HEK293 (cell line): ENCODE measurements around the gene SSR1.

Experiments
- CTCF ChIA-PET: fragments of 350-600 bp; formaldehyde crosslinking; extraction: SDS; loops from one replicate; lab custom pipeline; 2021; ENCODE audit warnings: antibody characterized with exemption; lab: Yijun Ruan, JAX
- POLR2A ChIA-PET: fragments of 300-600 bp; formaldehyde crosslinking; extraction: SDS; loops from one replicate; lab custom pipeline; 2020; ENCODE audit warnings: antibody characterized with exemption, inconsistent platforms; lab: Yijun Ruan, JAX
- H3K27ac ChIP-seq: fragments of 200-500 bp; sonication (Bioruptor generic); 2 replicates; pipeline ENCODE4 v1.5.1; 2014; ENCODE audit warnings: low read depth, low read length, control low read depth, inconsistent platforms; ENCODE audit errors: extremely low read depth
- H3K36me3 ChIP-seq, 2 experiments: fragments of 200-500 bp in 1 of 2; sonication (Bioruptor generic) in 1 of 2; 1 replicate in 1 of 2; 2 replicates in 1 of 2; pipeline ENCODE4 v1.5.1; 2014 to 2017; ENCODE audit warnings: inconsistent platforms in 2 of 2, low read length in 2 of 2; ENCODE audit not compliant: control insufficient read depth in 2 of 2, insufficient read depth in 1 of 2
- H3K4me1 ChIP-seq: fragments of 200-500 bp; sonication (Bioruptor generic); 2 replicates; pipeline ENCODE4 v1.5.1; 2014; ENCODE audit warnings: mild to moderate bottlenecking, low read length, inconsistent platforms; ENCODE audit not compliant: control insufficient read depth, insufficient read depth
- H3K4me3 ChIP-seq: 2 replicates; pipeline ENCODE4 v1.5.1; 2011; ENCODE audit warnings: low read depth, mild to moderate bottlenecking, control low read depth, low read length, moderate library complexity
- H3K9me3 ChIP-seq: fragments of 200-500 bp; sonication (Bioruptor generic); 2 replicates; pipeline ENCODE4 v1.5.1; 2014; ENCODE audit warnings: low read depth, low read length, inconsistent platforms; ENCODE audit not compliant: control insufficient read depth, insufficient read depth
- ELK4 ChIP-seq: IDR thresholded peaks from 2 replicates; pipeline ENCODE4 v1.6.1; 2011; ENCODE audit warnings: mild to moderate bottlenecking, low read depth, low read length, borderline replicate concordance
- FEZF1 ChIP-seq: fragments of 450-650 bp; formaldehyde crosslinking; IDR thresholded peaks from 2 replicates; pipeline ENCODE4 v1.5.1; 2016; ENCODE audit warnings: missing biosample characterization, missing genetic modification characterization
- GLI2 ChIP-seq: fragments of 450-650 bp; formaldehyde crosslinking; IDR thresholded peaks from 2 replicates; pipeline ENCODE4; 2017; ENCODE audit warnings: missing biosample characterization, missing genetic modification characterization, low read depth, borderline replicate concordance
- HIC1 ChIP-seq: fragments of 450-650 bp; formaldehyde crosslinking; IDR thresholded peaks from 2 replicates; pipeline ENCODE4 v1.5.1; 2016; ENCODE audit warnings: missing biosample characterization, missing genetic modification characterization
- PATZ1 ChIP-seq: fragments of 450-650 bp; formaldehyde crosslinking; IDR thresholded peaks from 2 replicates; pipeline ENCODE4 v1.5.1; 2016; ENCODE audit warnings: missing biosample characterization, missing genetic modification characterization
- ZBTB1 ChIP-seq: fragments of 450-650 bp; formaldehyde crosslinking; IDR thresholded peaks from 2 replicates; pipeline ENCODE4 v1.5.1; 2016; ENCODE audit warnings: missing biosample characterization, missing genetic modification characterization
- ZEB2 ChIP-seq: fragments of 450-650 bp; formaldehyde crosslinking; IDR thresholded peaks from 2 replicates; pipeline ENCODE4 v1.5.1; 2016; ENCODE audit warnings: missing biosample characterization, missing genetic modification characterization
- ZNF132 ChIP-seq: fragments of 450-650 bp; formaldehyde crosslinking; IDR thresholded peaks from 2 replicates; pipeline ENCODE4 v1.5.1; 2017; ENCODE audit warnings: missing biosample characterization, missing genetic modification characterization, borderline replicate concordance
- ZNF2 ChIP-seq: fragments of 450-650 bp; formaldehyde crosslinking; IDR thresholded peaks from 2 replicates; pipeline ENCODE4 v1.5.1; 2016; ENCODE audit warnings: missing biosample characterization, missing genetic modification characterization
- ZNF221 ChIP-seq: fragments of 450-650 bp; formaldehyde crosslinking; IDR thresholded peaks from 2 replicates; pipeline ENCODE4 v1.5.1; 2017; ENCODE audit warnings: missing biosample characterization, missing genetic modification characterization, borderline replicate concordance
- ZNF223 ChIP-seq: fragments of 450-650 bp; formaldehyde crosslinking; IDR thresholded peaks from 2 replicates; pipeline ENCODE4 v1.5.1; 2016; ENCODE audit warnings: missing biosample characterization, missing genetic modification characterization
- ZNF248 ChIP-seq: fragments of 450-650 bp; formaldehyde crosslinking; IDR thresholded peaks from 2 replicates; pipeline ENCODE4 v1.5.1; 2017; ENCODE audit warnings: missing biosample characterization, missing genetic modification characterization
- ZNF274 ChIP-seq, 2 experiments: fragments of 200-500 bp in 1 of 2; fragments of 450-650 bp in 1 of 2; sonication (Bioruptor generic) in 1 of 2; formaldehyde crosslinking in 1 of 2; IDR thresholded peaks; 2 replicates each; pipeline versions ENCODE4 v1.5.1 to v1.6.1; 2014 to 2016; ENCODE audit warnings: borderline replicate concordance in 1 of 2, inconsistent platforms in 1 of 2, low read length in 1 of 2, missing biosample characterization in 1 of 2, missing genetic modification characterization in 1 of 2
- ZNF350 ChIP-seq: fragments of 450-650 bp; formaldehyde crosslinking; IDR thresholded peaks from 2 replicates; pipeline ENCODE4 v1.5.0; 2017; ENCODE audit warnings: missing biosample characterization, mild to moderate bottlenecking, missing genetic modification characterization
- ZNF354C ChIP-seq: fragments of 450-650 bp; formaldehyde crosslinking; IDR thresholded peaks from 2 replicates; pipeline ENCODE4 v1.5.1; 2016; ENCODE audit warnings: missing biosample characterization, missing genetic modification characterization, low read depth, borderline replicate concordance
- ZNF391 ChIP-seq: fragments of 450-650 bp; formaldehyde crosslinking; IDR thresholded peaks from 2 replicates; pipeline ENCODE4 v1.5.1; 2016; ENCODE audit warnings: low read depth, missing biosample characterization, missing genetic modification characterization, borderline replicate concordance
- ZNF404 ChIP-seq: fragments of 450-650 bp; formaldehyde crosslinking; IDR thresholded peaks from 2 replicates; pipeline ENCODE4 v1.5.1; 2017; ENCODE audit warnings: missing biosample characterization, missing genetic modification characterization
- ZNF561 ChIP-seq: fragments of 450-650 bp; IDR thresholded peaks from 2 replicates; pipeline ENCODE4 v1.5.1; 2018; ENCODE audit warnings: missing biosample characterization, missing genetic modification characterization, borderline replicate concordance
- ZNF580 ChIP-seq: fragments of 450-650 bp; formaldehyde crosslinking; IDR thresholded peaks from 2 replicates; pipeline ENCODE4 v1.5.1; 2016; ENCODE audit warnings: missing biosample characterization, missing genetic modification characterization
- ZNF585B ChIP-seq: fragments of 450-650 bp; formaldehyde crosslinking; IDR thresholded peaks from 2 replicates; pipeline ENCODE4 v1.5.1; 2016; ENCODE audit warnings: missing biosample characterization, missing genetic modification characterization
- ZNF629 ChIP-seq: fragments of 450-650 bp; formaldehyde crosslinking; IDR thresholded peaks from 2 replicates; pipeline ENCODE4 v1.5.1; 2017; ENCODE audit warnings: missing biosample characterization, missing genetic modification characterization
- ZNF639 ChIP-seq: fragments of 450-650 bp; formaldehyde crosslinking; IDR thresholded peaks from 2 replicates; pipeline ENCODE4 v1.5.1; 2016; ENCODE audit warnings: missing biosample characterization, missing genetic modification characterization
- ZNF664 ChIP-seq: fragments of 450-650 bp; formaldehyde crosslinking; IDR thresholded peaks from 2 replicates; pipeline ENCODE4 v1.5.1; 2016; ENCODE audit warnings: missing biosample characterization, missing genetic modification characterization

Gene SSR1

GRCh38 chr6:7222197-7222596 is 90.8 kb downstream of the SSR1 start:
- no peaks in the 10 kb centered on the region for H3K9me3 ChIP-seq
- no peak overlapping the region for H3K4me3 ChIP-seq
- H3K27ac ChIP-seq = no peak overlapping the region
- CTCF ChIA-PET = no interaction called here
- POLR2A ChIA-PET = no interaction called here
- TF ChIP-seq ZNF274 (IDR thresholded peaks at IDR 0.05; ENCODE audit: low read length) (no peak), ZNF274 (tag by site-specific recombination; IDR thresholded peaks at IDR 0.05; ENCODE audit: borderline replicate concordance) (no peak), ZNF629 (tag by site-specific recombination) (no peak), ZEB2 (tag by site-specific recombination) (no peak), ZNF404 (tag by site-specific recombination) (no peak), ZBTB1 (tag by site-specific recombination) (no peak), ZNF561 (no peak), ZNF223 (tag by site-specific recombination) (no peak), ZNF221 (tag by site-specific recombination) (no peak), FEZF1 (tag by site-specific recombination) (no peak)
- TF ChIP-seq, all 188 proteins: peak for 0
- Histone ChIP-seq H3K4me1 (peaks cover 3% of the 10 kb centered on the region; the same call in 1 of the 2 replicates), H3K36me3 (peaks cover 16 to 53% of the 10 kb centered on the region in 2 experiments; a peak in 2 of 3 replicates)

- Histone ChIP-seq H3K9me3 (no peaks in the 10 kb centered on the region), H3K36me3 (peaks cover 20 to 55% of the 10 kb centered on the region in 2 experiments; a peak in 2 of 3 replicates), H3K4me1 (peaks cover 3% of the 10 kb centered on the region; the same call in 1 of the 2 replicates), H3K4me3 (no peak overlapping the region), H3K27ac (no peak overlapping the region)
- CTCF ChIA-PET = interaction anchor here (1.6 to 3.7 kb wide), 2 partner anchors 19 to 24 kb away, joined by 9 to 16 read pairs; no protein-coding TSS in a partner anchor
- TF ChIP-seq ZNF391 (tag by site-specific recombination) (no peak), ZNF404 (tag by site-specific recombination) (no peak), ZNF132 (tag by site-specific recombination) (no peak), ZNF580 (tag by site-specific recombination) (no peak), ZNF664 (tag by site-specific recombination) (no peak), GLI2 (tag by site-specific recombination) (no peak), ELK4 (no peak), ZNF350 (tag by site-specific recombination) (no peak), ZNF248 (tag by site-specific recombination) (no peak), ZNF2 (tag by site-specific recombination) (no peak), ZNF639 (tag by site-specific recombination) (no peak), ZNF585B (tag by site-specific recombination) (no peak), HIC1 (tag by site-specific recombination) (no peak), PATZ1 (no peak), ZNF354C (no peak)
- POLR2A ChIA-PET = no interaction called here
These were observed 93.7 kb downstream of the SSR1 start for GRCh38 chr6:7219310-7219709.
